Panc1 (cell line): ENCODE measurements around the gene GIMAP1.

Source experiments
- POLR2AphosphoS5 ChIP-seq: IDR thresholded peaks from 2 replicates; pipeline ENCODE4 v1.6.1; 2012; ENCODE audit warnings: mild to moderate bottlenecking, low read depth, low read length, moderate library complexity
- TF ChIP-seq, protein P1 (sequence below): fragments of 450-650 bp; IDR thresholded peaks from 2 replicates; pipeline ENCODE4 v1.5.1; 2017; ENCODE audit warnings: mild to moderate bottlenecking
- TF ChIP-seq, protein P2 (sequence below), 2 experiments: IDR thresholded peaks; 2 replicates each; pipeline ENCODE4 v1.6.1; 2011 to 2012; ENCODE audit warnings: low read depth in 2 of 2, control low read depth in 1 of 2, low read length in 1 of 2, mild to moderate bottlenecking in 1 of 2, moderate library complexity in 1 of 2; ENCODE audit not compliant: insufficient read depth in 1 of 2

DNA sequence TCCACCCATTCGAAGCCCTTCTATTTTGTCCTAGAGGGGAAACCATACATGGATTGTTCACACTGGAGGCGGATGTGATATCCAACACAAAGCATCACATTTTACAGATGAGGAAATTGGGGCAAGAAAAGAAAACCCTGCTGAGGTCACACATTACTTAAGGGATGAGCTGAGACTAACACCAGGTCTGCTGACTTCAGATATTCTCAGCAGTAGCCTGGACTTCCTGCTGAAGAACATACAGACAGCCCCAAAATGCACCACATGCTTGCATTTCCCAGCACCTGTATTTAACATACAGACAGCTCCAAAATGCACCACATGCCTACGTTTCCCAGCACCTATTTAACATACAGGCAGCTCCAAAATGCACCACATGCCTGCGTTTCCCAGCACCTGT, 32.0 kb downstream of the GIMAP1 start:
- TF ChIP-seq, protein P1, sequence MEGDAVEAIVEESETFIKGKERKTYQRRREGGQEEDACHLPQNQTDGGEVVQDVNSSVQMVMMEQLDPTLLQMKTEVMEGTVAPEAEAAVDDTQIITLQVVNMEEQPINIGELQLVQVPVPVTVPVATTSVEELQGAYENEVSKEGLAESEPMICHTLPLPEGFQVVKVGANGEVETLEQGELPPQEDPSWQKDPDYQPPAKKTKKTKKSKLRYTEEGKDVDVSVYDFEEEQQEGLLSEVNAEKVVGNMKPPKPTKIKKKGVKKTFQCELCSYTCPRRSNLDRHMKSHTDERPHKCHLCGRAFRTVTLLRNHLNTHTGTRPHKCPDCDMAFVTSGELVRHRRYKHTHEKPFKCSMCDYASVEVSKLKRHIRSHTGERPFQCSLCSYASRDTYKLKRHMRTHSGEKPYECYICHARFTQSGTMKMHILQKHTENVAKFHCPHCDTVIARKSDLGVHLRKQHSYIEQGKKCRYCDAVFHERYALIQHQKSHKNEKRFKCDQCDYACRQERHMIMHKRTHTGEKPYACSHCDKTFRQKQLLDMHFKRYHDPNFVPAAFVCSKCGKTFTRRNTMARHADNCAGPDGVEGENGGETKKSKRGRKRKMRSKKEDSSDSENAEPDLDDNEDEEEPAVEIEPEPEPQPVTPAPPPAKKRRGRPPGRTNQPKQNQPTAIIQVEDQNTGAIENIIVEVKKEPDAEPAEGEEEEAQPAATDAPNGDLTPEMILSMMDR, result no peak
- TF ChIP-seq, protein P2, sequence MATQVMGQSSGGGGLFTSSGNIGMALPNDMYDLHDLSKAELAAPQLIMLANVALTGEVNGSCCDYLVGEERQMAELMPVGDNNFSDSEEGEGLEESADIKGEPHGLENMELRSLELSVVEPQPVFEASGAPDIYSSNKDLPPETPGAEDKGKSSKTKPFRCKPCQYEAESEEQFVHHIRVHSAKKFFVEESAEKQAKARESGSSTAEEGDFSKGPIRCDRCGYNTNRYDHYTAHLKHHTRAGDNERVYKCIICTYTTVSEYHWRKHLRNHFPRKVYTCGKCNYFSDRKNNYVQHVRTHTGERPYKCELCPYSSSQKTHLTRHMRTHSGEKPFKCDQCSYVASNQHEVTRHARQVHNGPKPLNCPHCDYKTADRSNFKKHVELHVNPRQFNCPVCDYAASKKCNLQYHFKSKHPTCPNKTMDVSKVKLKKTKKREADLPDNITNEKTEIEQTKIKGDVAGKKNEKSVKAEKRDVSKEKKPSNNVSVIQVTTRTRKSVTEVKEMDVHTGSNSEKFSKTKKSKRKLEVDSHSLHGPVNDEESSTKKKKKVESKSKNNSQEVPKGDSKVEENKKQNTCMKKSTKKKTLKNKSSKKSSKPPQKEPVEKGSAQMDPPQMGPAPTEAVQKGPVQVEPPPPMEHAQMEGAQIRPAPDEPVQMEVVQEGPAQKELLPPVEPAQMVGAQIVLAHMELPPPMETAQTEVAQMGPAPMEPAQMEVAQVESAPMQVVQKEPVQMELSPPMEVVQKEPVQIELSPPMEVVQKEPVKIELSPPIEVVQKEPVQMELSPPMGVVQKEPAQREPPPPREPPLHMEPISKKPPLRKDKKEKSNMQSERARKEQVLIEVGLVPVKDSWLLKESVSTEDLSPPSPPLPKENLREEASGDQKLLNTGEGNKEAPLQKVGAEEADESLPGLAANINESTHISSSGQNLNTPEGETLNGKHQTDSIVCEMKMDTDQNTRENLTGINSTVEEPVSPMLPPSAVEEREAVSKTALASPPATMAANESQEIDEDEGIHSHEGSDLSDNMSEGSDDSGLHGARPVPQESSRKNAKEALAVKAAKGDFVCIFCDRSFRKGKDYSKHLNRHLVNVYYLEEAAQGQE (IDR thresholded peaks at IDR 0.05; ENCODE audit: insufficient read depth in 1 of 2, low read depth in 2 of 2, low read length in 1 of 2), result no peak
- no peak for TF ChIP-seq POLR2AphosphoS5
